TTC549 (cell line): ENCODE measurements around the gene PCLAF.
"Not testable (repeated sequence)": the region's sequence is repeated elsewhere in the genome, so short reads cannot be mapped to it uniquely, and the experiment has no call there.

Source experiments
- FAIRE-seq: peaks from 2 replicates; lab custom pipeline; 2012; peaks lifted over from hg19 to GRCh38; lab: Jason Lieb, UNC

The PCLAF gene, protein sequence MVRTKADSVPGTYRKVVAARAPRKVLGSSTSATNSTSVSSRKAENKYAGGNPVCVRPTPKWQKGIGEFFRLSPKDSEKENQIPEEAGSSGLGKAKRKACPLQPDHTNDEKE

GRCh38 chr15:64381000-64381751 lies at the start of gene PCLAF:
Gene PCLAF (minus strand): TSS chr15:64381441. CDS start chr15:64381371, 70 bp downstream.
- FAIRE-seq = peak; percentile 91

DNA sequence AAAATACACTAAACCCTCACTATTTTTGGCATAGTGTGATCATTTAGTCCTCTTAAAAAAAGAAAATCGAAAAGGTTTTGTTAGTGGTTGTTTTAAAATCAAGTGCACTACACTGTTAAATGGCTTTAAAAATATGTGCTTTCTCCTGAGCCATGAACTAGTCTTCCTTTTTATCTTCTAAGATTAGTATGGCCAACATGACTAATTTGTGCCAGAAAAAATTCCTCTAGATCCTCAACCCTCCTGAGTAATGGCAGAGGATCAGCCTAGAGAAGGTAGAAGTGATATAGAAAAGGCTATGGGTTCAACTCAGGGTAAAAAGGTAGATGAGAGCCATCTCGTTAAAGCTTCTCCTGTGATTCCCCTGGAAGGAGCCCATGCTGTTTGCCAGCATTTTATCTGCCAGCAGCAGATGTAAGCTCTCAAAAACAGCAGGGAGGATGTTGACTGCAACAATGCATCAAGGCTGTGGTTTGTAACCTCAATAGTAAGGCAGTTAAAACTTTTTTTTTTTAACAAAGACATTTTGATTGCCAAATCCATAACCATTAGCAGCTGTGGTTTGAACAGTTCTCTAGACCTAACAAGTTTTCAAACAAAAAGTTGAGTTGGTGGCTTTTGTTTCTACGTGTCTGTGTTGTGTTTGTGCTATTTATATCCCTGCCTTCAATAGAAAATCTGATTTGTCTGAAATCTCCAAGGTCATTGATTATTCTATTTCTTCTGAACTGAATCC lies 48.9 kb upstream of the PCLAF start:
- FAIRE-seq = no peak

DNA sequence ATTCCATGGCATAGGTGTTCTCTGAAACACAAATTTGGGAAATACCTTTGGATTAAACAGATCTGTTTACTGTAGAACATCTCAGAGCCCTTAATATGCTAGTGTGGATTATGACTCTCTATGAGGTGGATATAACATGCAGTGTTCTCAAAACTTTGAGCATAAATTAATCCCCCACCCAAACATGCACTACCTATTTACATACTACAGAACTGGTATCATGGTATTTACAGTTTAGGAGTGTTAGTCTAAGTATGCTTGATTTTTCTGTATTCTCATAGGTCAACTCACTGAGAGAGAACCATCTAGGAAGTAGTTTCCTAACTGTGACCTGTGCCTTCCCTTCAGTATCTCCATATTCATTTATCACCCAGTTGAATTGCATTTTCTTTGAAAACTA lies 48.2 kb upstream of the PCLAF start:
- FAIRE-seq = no peak

- peak; percentile 58 for FAIRE-seq
Measured at GRCh38 chr15:64426845-64427465, 45.7 kb upstream of the PCLAF start.

DNA sequence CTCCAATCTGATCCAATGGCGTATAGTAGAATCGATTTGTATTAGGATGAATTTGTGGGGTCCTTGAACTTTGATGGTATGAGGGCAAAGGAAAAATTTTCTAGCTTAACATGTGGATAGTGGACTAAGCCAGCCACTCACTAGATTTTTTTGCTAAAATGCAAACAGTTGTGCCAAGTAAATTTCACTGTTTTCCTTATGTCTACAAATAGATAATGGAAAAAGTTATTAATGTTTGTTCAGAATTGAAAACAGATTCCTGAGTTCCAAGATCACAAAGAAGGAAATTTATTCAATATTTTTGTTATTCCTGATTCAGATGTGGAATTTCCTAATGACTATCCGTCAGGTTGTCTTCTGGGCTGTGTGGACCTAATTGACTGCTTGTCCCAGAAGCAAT lies 44.0 kb upstream of the PCLAF start:
- FAIRE-seq = no peak

DNA sequence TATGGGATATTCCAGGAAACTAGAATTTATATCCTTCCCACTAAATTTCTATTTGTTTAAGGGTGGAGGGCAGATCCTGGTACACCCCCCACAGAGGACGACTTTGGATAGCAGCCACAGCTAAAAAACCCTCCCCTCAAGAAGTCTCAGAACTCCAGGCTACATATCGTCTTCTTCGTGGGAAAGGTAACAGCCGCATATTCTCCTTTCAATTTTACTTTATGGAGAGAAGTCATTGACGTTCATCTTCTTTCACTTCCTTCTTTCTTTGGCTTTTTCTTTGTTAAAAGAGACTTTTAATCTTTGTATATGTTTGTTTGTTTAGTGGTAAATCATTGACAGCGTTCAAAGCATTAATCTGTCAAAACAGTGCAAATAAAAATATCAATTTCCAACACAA lies 42.7 kb upstream of the PCLAF start:
- FAIRE-seq = no peak

DNA sequence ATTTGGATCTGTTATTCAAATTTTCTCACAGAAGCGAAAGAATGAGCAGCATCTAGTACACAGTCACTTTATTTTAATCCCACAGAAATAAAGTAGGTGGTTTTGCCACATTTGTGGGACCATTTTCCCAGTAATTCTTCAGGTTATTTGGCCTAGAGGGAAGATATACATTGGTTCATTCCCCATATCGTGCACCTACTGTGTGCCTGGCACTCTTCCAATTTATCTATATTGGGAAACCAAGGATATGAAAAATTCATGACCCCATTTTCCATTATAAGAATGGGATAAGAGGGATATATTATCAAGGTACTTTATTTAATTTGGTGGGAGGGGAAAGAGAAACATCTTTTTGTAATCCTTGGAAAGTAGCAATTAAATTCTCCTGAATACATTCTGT lies 41.5 kb upstream of the PCLAF start:
- FAIRE-seq = no peak

GRCh38 chr15:64412216-64412615 lies 31.0 kb upstream of the PCLAF start:
- no peak for FAIRE-seq

GRCh38 chr15:64400583-64400982 lies 19.3 kb upstream of the PCLAF start:
- no peak for FAIRE-seq

DNA sequence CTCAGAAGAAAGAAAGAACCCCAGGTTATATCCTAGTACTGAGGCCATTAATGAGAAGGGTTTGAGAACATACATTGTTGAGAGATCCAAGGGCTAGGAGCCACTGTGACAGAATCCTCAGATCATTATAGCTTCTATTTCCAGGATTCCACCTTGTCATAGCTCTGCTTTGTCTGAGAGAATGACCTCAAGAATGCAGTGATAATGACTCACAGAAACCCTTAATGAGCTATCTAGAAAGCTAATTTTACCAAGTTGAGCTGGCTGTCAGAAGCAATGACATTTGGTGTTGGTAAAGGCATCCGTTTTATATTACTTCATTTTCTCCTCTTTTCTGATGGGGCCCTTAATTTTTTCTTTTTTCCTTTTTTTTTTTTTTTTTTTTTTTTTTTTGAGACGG lies 17.3 kb upstream of the PCLAF start:
- FAIRE-seq = no peak

GRCh38 chr15:64396789-64397188 lies 15.5 kb upstream of the PCLAF start:
- FAIRE-seq = no peak

DNA sequence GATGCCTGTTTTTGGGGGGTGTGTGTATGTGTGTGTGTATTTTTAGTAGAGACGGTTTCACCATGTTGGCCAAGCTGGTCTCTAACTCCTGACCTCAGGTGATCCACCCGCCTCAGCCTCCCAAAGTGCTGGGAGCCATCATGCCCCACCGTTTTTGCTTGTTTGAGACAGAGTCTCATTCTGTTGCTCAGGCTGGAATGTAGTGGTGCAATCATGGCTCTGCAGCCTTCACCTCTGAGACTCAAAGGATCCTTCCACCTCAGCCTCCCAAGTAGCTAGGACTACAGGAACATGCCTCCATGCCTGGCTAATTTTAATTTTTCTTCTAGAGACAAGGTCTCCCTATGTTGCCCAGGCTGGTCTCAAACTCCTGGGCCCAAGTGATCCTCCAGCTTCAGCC lies 11.2 kb upstream of the PCLAF start:
- not testable (repeated sequence) for FAIRE-seq

GRCh38 chr15:64389036-64389435 lies 7.8 kb upstream of the PCLAF start:
- no peak for FAIRE-seq

- peak; percentile 57 for FAIRE-seq
Measured at GRCh38 chr15:64387562-64388168, 6.4 kb upstream of the PCLAF start, which contains the start of gene TRIP4. Gene TRIP4 (plus strand): TSS chr15:64387836. CDS start chr15:64387864, 28 bp downstream.

DNA sequence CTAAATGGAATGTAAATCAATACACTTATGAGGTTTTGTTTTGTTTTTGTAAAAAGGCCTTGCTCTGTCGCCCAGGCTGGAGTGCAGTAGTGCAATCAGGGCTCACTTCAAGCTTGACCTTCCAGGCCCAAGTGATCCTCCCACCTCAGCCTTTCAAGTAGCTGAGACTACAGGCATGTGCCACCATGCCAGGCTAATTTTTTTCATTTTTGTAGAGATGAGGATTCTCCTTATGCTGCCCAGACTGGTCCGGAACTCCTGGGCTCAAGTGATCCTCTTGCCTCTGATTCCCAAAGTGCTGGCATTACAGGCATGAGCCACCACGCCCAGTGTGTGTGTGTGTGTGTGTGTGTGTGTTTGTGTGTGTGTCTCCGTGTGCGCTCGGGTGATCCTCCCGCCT lies 5.0 kb upstream of the PCLAF start:
- no peak for FAIRE-seq

DNA sequence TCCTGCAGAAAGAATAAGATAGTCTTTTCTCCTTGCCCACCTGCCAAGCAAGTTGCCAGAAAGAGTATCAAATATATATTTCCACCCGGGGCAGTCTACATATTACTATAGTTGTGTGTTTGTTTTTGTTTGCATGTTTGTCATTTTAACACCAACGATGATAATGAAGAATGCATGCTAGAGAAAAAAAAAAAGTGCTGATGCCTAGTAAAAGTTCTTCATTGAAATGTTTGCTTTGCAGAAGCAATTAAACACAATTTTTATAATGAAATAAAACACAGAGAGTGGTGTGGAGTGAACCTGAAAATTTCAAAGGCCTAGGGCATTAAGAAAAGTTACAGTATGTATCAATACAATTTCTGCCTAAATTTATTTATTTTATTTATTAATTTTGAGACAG lies 2.5 kb upstream of the PCLAF start:
- FAIRE-seq = no peak

DNA sequence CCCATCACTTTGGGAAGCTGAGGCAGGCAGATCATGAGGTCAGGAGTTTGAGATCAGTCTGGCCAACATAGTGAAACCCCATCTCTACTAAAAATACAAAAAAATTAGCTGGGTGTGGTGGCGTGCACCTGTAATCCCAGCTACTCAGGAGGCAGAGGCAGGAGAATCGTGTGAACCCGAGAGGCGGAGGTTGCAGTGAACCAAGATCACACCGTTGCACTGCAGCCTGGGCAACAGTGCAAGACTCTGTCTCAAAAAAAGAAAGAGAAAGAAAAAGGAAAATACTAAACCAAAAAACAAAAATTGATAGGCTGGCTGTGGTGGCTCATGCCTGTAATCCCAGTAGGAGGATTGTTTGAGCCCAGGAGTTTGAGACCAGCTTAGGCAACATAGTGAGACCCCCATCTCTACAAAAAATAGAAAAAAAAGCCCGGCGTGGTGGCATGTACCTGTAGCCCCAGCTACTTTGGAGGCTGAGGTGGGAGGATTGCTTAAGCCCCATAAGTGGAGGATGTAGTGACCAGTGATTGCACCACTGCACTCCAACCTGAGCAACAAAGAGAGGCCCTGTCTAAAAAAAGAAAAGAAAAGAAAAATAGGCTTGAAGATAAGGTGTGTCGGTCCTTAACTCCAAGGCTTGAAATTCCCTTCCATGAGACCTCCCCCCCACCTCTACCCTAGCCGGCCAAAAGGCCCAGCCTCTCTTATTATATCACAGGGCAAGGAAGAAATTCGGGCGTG lies 941 bp downstream of the PCLAF start:
- FAIRE-seq = not testable (repeated sequence)

DNA sequence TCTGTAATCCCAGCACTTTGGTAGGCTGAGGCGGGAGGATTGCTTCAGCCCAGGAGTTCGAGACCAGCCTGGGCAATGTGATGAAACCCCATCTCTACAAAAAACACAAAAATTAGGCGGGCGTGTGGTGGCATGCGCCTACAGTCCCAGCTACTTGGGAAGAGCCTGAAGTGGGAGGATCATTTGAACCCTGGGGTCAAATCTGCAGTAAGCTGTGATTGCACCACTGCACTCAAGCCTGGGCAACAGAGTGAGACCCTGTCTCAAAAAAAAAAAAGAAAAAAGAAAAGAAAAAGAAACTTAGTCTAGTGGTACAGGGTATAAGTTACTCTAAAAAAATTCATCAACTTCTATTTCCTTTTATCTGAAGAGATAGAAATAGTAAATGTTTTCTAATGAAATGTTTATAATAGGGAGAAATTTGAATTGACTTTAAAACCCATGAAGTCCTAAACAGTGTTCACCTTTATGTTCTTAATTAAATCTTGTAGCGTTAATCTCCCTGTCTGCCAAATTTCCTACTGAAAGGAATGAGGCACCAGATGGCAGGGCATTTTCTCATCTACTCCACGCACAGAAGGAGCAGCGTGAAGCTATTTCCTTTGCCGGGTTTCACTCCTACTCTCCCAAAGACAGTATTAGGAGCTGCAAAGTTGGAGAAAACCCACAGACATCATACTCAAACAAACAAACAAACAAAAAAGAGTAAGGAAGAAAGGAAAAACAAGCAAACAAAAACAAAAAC lies 1.9 kb downstream of the PCLAF start:
- no peak for FAIRE-seq

- FAIRE-seq = no peak
Measured at GRCh38 chr15:64373360-64373759, 7.9 kb downstream of the PCLAF start.

- FAIRE-seq = not testable (repeated sequence)
Measured at GRCh38 chr15:64371383-64371782, 9.9 kb downstream of the PCLAF start.

- FAIRE-seq = no peak
Measured at GRCh38 chr15:64369078-64369607, 12.1 kb downstream of the PCLAF start.
